HL-60/S4 (cell line): ENCODE data around the gene COMT.

Source experiments
- in situ Hi-C: fragments of 300-500 bp; cut with MboI; formaldehyde crosslinking; loops from 2 replicates; pipeline ENCODE4 v1.14.3; 2022; ENCODE audit warnings: low sequenced_read_pairs

COMT gene

GRCh38 chr22:19992481-19992911, 50.9 kb downstream of the COMT start:
- in situ Hi-C loops: no loop called here

GRCh38 chr22:19992921-19993355, 51.4 kb downstream of the COMT start:
- in situ Hi-C loops: no loop called here

DNA sequence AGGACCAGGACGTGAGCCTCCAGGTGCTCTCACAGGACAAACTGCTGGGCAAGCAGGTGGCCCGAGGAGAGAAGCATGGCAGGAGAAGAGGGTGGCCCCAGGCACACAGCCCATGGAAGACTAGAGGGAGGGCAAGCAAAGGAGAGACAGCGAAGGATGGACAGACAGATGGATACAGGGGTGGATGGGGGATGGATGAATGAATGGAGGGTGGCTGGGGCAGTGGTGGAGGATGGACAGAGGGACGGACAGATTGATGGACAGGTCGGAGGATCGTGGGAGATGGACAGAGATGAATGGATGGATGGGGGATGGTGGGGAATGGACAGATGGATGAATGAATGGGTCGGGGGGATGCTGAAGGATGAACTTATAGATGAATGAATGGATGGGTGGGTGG, 52.4 kb downstream of the COMT start:
- in situ Hi-C loops: no loop called here

DNA sequence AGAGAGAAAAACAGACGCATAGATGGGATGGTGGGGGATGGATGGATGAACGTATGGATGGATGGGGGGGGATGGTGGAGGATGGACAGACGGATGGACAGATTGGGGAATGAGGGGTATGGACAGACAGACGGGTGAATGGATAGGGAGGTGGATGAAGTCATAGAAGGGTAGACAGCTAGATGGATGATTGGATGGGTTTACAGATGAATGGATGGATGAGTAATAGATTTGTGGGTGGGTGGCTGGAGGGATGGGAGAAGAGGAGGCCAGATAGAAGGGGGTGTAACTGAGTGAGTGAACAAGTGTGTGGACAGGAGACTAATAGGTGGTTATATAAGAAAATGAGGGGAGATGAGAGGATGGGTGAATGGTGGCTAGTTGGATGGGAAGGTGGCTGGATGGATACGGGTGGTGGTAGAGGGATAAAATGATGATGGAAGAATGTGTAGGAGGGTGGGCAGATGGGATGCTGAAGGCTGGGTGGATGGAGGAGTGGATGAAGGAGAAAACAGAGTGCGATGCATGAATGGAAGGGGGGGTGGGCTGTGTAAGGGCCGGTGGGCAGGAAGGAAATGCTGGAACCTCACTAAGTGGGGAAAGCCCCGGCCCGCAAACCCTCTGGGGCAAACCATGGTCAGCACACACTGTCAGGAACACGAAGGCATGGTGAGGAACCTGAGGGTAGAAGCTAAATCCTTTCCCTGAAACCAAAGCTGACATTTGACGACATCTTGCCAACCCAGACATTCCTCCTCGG, 53.5 kb downstream of the COMT start:
- in situ Hi-C loops: no loop called here

DNA sequence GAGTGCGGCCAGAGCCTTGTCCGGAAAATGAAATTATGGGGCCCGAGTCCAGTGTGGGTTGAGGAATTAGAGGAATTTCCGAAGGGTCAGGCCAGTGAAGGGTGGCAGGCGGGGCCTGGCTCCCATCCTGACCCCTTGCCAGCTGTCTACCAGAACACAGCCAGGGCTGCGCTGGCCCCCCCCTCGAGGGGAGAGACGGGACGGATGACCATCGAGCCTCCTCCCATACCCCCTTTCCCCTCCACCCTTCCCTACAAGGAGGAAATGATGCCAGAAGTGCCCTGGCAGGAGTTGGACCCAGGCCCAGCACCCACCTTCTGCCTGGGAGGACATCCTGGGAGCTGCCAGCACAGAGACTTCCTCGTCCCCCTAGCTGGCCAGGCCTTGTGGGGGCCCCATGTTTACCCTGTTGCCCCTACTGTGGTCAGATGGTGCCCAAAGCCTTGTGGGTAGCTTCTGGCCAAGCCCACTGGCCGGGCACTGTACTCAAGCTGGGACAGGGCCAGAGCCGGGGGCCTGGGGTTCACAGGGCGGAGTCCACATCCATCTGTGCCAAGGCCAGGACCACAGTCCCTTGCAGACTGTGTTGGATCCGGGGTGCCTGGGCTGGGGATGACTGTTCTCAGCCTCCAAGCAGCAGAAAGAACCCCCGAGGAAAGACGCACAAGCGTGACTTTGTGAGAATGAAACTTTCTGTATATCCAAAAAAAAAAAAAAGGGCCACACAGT, 54.2 kb downstream of the COMT start:
- in situ Hi-C loops: no loop called here

DNA sequence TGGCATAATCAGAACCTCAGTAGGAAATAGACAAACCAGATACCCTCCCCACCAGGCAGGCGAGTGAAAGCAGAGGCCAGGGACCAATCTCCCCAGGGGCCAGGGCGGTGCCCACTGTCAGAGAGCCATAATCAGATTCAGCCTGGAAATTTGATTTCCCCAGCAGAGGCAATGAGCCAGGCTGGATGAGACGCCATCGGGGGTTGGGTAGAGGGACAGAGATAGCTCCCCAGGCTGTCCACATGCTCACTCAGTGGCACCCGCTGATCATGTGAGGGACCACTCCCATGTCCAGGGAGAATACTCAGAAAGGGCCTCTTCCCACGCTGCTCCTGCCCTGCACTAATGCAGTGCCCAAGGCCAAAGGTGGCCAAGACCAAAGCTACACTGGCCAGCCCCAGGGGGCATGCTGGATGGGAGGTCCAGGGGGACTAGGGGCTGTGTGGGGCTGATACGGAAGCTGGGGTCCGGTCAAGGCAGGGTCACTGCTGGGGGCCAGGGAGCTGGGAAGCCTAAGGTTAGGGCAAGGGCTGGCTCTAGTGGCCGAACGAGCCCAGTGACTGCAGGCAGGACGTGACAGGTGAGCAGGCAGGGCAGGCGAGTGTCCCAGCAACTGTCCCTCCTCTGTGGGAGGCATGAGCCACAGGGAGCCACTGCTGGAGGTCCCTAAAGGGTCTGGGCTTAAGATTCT, 55.3 kb downstream of the COMT start:
- in situ Hi-C loops: no loop called here

- in situ Hi-C loops: no loop called here
These were observed 56.1 kb downstream of the COMT start for GRCh38 chr22:19997561-19998231.

DNA sequence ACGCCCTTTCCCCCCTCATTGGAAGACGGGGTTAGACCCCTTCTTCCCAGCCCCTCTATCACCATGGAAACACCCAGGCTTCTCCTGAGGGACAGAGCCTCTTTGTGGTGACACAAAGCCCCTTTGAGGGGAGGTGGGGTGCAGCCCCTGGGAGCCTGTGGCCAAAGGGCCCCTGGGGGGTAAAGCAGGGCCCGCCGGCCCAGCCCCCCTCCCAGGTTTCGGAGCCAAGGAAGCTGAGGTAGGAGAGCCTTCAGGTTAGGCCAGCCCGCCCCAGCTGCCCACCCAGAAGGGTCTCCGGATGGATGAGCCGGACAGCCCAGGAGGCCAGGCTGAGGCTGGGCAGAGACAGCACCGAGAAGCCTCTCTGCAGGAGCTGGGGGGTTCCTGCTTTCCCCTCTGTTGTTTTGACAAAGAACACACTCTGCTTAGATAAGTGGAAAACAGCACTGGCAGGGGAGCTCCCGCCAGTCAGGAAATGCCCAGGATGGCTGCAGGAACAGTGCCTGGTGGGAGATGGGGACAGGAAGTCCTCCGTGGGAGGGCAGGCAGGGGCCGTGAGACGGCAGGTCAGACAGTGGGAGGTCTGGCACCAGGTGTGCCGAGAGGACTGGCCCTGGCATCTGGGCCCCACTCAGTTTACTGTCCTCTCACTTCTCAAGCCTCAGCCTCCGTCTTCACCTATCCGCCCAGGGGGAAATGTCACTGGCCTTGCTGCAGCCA, 56.8 kb downstream of the COMT start:
- in situ Hi-C loops: no loop called here

- in situ Hi-C loops: no loop called here
These were observed 57.6 kb downstream of the COMT start for GRCh38 chr22:19998991-19999820.

DNA sequence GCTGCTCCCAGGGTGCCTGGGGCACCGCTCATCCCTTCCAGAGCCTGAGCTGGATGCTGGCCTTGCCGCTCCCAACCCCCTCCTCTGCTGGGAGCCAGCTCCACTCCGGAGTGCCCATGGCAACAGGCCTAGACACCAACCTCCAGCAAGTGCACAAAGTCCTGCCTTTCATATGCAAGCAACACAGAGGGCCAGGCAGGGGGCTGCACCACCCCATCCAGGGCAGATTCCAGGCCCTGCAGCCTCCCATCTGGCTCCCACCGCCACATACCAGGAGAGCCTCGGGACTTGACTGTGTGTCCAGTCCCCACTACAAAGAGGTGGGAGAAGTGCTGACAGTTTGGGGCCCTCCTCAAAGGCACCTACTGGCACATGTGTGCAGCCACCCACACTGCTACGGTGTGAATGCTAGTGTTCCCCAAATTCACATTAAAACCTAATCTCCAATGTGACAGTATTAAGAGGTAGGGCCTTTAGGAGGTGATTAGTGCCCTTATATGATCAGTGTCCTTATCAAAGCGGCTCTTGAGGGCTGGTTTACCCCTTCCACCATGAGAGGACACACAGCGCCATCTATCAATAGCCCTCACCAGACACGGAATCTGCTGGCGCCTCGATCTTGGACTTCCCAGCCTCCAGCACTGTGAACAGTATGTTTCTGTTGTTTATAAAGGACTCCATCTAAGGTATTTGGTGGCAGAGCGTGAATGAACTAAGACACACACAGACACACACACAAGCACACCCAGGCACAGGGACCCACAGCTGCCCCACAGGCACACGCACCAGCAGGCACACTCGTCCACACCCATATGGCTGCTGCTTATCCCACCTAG, 58.9 kb downstream of the COMT start:
- in situ Hi-C loops: no loop called here

GRCh38 chr22:20001082-20001638, 59.6 kb downstream of the COMT start:
- in situ Hi-C loops: no loop called here

- in situ Hi-C loops: no loop called here
These were observed 60.6 kb downstream of the COMT start for GRCh38 chr22:20002128-20002527.

DNA sequence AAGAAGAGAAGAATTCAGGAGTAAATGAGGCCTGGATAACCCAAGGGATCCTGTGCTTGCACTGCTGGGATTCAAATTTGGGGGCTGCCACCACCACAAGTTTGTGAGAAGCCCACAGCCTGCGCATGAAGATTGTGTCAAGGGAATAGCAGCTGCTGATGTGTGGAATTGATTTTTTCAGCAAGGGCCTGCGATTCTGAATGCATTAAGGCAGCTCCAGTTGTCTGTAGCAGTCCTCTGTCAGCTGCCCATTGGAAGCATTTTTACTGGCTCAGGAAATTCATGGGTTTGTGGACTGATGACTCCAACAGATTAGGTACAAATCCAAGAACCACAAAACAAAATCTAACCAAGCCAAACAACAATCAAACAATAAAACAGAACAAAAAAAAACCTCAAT, 61.1 kb downstream of the COMT start:
- in situ Hi-C loops: no loop called here

DNA sequence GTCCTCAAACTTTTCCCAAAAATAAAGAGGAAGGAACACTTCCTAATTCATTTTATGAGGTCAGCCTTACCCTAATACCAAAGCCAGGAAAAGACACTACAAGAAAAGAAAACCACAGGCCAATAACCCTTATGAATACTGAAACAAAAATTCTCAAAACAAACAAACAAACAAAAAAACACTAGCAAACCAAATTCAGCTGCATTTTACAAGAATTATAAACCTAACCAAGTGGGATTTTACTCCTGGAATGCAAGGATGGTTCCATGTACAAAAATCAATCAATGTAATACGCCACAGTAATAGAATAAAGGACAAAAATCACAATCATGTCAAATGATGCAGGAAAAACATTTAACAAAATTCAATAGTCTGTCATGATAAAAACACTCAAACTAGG, 61.7 kb downstream of the COMT start:
- in situ Hi-C loops: no loop called here

GRCh38 chr22:20004464-20004863, 62.9 kb downstream of the COMT start:
- in situ Hi-C loops: no loop called here

- in situ Hi-C loops: no loop called here
These were observed 66.8 kb downstream of the COMT start for GRCh38 chr22:20008221-20008995.

GRCh38 chr22:20009018-20009491, 67.5 kb downstream of the COMT start:
- in situ Hi-C loops: no loop called here
